ENCODE measurements around the gene NDUFC2.
"Not testable (repeated sequence)": the region's sequence is repeated elsewhere in the genome, so short reads cannot be mapped to it uniquely, and the experiment has no call there.

The NDUFC2 gene

DNA sequence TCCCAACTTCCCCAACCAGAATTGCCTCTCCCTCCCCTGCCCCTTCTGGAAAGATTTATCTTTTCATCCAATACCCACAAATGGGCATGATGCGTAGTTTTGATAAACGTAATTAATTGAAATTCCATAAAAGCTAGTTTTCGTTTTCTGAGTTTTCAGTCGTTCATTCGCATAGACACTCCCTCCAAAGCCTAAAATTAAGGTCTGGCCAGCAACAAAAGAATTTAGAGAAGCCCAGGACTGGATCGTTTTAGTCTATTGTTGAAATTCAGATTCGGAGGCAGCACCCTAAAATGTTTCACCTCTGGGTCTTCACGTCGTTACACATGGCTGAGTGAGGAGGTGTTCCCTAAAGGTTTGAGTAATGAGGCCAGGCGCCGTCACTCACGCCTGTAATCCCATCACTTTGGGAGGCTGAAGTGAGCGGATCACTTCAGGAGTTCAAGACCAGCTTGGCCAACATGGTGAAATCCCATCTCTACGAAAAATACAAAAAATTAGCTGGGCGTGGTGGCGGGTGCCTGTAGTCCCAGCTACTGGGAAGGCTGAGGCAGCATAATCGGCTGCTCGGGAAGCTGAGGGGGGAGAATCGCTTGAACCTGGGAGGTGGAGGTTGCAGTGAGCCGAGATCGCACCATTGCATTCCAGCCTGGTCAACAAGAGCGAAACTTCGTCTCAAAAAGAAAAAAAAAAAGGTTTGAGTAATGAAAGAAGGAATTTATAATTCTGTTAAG is 589 bp upstream of the NDUFC2 start:
- no peak for DNase-seq (ENCODE audit: low read depth)

DNA sequence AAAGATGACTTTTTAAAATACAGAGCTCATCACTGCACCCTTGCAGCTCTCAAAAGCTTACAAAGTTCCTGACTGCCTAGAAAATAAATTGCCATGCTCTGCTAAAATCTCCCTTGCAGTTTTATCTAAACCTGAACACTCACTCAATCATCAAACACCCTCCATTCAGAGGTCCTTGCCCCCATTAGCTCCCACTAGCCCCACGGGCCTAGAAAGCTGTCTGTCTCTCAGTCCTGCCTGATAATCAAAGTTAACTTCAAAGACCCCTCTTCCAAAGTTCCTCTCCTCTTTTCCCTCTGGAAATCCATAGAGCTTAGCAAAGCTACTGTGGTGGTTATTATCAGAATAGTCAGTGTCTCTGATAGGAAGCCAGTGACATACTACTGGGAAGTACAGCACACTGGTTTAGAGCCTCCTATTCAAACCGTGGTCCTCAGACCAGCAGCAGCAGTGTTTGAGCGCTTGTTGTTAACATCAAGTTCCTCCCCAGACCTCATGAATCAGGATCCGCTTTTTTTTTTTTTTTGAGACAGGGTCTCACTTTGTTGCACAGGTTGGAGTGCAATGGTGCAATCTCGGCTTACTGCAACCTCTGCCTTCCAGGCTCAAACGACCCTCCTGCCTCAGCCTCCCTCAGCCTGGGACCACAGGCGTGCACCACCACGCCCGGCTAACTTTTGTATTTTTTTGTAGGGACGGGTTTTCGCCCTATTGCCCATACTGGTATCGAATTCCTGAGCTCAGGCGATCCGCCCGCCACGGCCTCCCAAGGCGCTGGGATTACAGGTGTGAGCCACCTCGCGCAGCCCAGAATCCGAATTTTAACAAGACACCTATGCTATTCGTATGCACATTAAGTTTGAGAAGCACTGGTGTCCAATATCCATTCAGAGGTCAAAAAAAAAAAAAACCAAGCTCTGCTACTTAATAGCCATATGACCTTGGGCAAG is 1.2 kb downstream of the NDUFC2 start:
- DNase-seq (ENCODE audit: low read depth), result no peak

DNA sequence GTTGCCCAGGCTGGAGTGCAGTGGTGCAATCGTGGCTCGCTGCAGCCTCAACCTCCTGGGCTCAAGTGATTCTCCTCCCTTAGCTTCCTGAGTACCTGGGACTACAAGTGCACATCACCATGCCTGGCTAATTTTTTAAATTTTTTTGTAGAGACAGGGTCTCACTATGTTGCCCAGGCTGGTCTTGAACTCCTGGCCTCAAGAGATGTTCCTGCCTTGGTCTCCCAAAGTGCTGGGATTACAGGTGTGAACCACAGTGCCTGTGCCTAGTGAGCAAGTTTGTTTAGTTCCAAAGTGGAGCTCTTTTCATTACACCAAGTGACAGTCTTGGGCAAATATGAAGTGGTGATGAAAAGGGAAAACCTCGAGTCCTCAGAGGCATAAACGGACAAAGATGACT is 2.1 kb downstream of the NDUFC2 start:
- DNase-seq (ENCODE audit: low read depth), result not testable (repeated sequence)

DNA sequence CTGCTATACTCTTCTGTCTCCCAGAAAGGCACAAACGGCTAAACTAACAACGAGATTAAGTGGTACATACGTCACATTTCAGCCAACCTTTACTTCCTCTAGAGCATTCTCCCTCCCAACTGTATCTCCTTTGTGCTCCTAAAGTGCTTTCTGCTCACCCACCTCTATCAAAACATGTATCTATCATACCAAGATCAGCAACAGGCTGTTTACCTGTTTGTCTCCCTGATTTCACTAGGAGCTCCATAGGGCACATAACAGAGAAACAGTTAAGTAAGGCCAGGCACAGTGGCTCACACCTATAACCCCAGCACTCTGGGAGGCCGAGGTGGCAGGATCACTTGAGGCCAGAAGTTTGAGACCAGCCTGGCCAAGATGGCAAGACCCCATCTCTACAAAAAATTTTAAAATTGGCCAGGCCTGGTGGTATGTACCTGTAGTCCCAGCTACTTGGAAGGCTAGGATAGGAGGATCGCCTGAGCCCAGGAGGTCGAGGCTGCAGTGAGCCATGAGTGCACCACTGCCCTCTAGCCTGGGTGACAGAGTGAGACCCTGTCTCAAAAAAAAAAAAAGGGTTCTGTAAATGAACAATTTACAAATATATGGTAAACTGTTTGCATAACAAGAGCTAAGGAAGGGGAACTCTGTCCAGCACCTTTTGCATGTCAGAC is 2.8 kb downstream of the NDUFC2 start:
- DNase-seq (ENCODE audit: low read depth), result no peak

DNA sequence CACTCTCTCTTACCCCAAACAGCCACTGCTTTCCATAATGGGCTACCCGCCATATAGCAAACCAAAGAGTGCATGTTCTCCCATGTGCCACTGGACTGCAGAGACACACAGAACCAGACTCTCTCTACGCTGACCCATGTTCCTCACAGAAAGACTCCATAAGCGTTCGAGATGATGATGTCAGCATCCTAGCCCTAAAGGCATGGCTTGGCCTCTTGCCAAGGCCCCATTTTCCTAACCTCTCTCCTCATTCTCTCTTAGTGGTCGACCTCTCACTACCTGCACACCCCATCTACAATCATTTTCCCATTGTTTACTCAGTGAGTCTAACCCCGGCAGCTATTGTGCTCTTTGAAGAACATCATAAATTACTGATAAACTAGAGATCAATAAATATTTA is 4.9 kb downstream of the NDUFC2 start:
- DNase-seq (ENCODE audit: low read depth), result no peak

DNA sequence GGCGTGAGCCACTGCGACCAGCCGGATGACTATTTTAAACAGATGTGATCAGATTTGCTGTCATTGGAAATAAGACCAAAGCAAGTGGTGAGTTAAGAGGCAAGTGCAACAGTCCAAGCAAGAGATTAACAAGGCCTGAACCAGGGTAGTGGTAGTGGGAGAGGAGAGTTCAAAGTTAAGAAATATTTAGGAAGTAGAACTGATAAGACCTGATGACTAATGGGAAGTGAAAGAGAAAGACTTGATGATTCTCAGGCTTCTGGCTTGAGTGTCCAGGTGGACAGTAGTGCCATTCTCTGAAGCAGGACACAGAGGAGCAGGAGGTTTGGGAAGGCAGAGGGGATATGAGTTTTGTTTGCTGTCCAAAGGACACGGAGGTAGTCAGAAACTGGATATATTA is 7.2 kb downstream of the NDUFC2 start:
- no peak for DNase-seq (ENCODE audit: low read depth)

DNA sequence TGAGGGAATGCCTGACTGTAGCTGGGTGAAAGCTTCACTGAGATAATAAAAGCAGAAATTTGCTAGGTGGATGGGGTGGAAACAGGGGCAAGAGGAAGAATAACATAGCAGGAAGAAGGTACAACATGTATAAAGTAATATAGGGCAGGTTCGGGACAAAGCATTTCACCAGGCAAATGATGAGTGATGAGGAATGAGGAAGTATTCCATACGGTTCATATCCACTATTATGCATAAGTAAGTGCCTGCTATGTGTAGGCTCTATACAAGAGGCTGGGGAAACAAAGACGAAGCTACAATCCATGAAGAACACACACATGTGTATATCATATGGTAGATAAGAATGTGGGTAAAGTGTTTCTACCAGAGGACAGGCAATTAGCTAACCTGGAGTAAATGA is 7.9 kb downstream of the NDUFC2 start:
- no peak for DNase-seq (ENCODE audit: low read depth)

DNA sequence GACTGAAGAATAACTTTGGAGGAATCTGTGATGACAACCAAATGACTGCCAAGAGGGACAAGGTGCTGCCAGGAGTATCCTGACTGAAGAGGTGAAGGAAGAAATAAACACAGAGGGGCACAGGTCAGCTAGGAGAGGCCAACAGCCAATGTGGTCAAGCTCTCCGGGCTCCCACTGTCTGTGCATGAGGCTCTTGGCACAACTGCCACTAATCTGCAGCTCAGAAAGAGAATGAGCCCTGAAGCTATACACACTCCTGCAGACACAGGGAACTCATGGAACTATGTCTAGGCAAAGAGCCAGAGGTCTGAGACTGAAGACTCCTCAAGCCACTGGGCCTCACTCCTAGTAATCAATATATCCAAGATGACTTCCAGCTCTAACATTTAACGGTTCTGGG is 9.0 kb downstream of the NDUFC2 start:
- no peak for DNase-seq (ENCODE audit: low read depth)

DNA sequence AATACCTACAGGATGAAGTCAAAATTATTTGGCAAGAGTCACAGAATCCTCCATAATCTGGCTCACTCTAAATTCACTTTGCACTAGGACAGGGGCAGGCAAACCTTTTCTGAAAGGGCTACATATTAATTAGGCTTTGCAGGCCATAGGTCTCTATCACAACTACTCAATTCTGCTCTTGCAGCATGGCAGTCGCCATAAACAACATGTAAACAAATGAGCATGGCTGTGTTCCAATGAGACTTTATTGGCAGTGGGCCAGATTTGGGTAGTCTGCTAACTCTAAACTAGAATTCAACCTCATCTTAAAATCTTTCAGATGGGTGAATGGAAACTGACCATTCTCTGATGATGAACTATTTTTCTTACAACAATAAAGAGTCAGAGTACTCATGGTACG is 10.2 kb downstream of the NDUFC2 start:
- DNase-seq (ENCODE audit: low read depth), result no peak

DNA sequence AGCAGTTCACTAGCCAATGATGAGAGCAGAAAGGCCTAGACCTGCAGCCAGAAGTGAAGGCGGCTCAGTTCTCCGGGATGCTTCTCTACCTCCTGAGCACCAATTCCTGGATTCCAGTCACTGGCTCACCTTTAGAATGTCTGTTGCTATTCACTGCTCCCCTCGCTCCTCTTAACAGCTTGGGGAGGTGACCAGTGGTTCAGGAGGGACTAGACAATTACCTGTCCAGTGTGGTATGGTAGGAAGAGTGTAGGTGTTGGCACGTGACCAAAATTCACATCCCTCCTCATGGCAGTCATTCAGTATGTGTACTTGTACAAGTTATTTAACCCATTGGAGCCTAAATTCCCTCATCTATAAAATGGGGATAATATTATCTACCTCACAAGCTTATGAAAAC is 12.0 kb downstream of the NDUFC2 start:
- no peak for DNase-seq (ENCODE audit: low read depth)

DNA sequence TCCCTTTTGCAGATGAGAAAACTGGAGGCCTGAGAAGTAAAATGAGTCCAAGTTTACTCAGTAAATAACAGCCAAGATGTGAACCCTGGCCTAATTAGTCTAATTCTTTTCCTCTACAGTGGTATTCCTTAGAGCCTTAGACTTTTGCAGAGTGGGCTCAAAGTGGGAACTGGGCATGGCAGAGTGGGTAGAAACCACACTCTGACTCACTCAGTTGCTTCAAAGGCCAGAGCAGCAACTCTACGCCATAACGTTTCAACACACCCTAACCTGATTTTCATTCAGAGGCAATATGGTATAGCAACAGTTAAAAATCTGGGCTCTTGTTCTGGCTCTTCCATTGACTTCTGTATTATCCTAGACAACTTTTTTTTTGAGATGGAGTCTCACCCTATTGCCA is 13.2 kb downstream of the NDUFC2 start:
- DNase-seq (ENCODE audit: low read depth), result no peak

DNA sequence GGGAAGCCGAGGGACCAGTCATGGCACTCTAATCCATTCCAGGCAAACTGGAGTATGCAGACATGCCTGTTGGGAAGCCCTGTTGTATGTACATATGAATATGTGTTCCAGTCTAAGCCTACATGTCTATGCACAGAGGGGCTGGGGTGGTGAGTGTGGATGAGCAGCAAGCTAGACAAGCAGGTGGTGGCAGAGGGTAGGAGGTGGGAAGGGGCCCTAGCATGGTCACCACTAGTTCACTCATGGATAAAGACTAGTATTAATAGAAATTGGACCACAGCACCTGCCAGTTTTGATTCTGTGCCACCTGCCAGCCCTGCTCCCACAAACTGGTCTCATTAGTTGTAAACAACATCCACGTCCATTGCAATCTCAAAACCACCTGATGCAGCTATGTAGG is 14.5 kb downstream of the NDUFC2 start:
- no peak for DNase-seq (ENCODE audit: low read depth)

DNA sequence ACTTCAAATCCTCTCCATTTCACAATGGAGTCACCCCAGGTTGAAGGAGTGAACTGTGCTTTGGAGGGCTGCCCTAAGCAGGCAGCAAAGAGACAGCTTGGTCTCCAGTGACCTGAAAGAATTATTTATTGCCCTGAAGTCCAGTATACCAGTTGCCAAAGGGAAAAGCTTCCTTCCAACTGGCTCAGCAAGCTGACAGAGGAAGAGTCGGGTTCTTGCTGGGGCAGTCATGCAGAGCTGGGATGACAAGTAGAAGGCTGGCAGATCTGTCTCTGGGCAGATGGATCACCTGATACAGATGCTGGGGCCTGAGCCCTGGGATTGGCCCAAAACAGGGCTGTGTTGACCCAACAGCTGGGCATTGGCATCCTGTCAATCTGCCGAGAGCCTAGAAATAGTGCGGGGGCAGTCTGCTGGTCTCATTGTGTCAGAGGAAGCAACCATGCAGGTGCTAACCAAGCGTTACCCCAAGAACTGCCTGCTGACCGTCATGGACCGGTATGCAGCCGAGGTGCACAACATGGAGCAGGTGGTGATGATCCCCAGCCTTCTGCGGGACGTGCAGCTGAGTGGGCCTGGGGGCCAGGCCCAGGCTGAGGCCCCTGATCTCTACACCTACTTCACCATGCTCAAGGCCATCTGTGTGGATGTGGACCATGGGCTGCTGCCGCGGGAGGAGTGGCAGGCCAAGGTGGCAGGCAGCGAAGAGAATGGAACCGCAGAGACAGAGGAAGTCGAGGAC is 16.1 kb downstream of the NDUFC2 start, which contains the start of gene THRSP:
Gene THRSP, plus strand, starts transcription at position 422 of the 742 bp plus-strand sequence. Its CDS starts 21 bp downstream, at position 443.
- no peak for DNase-seq (ENCODE audit: low read depth)

DNA sequence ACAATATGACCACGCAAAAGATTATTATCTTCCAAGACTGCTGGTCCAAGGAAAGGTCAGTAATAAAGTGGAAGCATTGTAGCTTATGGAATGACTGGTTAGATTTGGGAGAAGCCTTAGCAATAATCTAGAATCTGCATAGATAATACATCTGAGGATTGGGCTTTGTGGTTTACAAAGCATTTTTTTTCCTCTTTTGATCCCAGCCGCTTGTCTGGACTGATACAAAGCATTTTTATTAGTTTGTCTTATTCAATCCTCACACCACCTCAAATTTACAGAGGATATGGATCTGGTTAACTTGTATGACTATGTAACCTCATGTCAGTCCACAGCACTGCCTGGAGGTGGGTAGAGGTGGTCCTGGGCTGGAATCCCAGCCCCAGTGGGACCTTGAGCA is 17.0 kb downstream of the NDUFC2 start:
- DNase-seq (ENCODE audit: low read depth), result no peak

DNA sequence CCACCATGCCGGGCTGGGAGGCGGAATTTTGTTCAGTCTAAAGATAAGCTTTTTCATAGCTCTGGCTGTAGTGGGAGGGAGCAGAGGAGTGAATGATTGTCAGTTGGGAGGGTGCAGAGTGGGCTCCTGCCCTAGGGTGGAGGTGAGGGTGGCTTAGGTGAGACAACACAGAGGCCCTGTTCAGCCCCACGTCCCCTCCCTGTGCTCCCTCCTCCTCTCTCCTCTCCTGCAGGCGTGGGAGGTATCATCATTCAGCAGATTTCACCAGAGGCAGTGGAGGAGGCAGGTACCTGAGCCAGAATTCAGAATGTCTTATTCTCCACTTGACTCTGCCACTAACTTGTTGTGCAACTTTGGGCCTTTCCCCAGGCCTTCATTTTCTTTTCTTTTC is 17.7 kb downstream of the NDUFC2 start:
- no peak for DNase-seq (ENCODE audit: low read depth)

DNA sequence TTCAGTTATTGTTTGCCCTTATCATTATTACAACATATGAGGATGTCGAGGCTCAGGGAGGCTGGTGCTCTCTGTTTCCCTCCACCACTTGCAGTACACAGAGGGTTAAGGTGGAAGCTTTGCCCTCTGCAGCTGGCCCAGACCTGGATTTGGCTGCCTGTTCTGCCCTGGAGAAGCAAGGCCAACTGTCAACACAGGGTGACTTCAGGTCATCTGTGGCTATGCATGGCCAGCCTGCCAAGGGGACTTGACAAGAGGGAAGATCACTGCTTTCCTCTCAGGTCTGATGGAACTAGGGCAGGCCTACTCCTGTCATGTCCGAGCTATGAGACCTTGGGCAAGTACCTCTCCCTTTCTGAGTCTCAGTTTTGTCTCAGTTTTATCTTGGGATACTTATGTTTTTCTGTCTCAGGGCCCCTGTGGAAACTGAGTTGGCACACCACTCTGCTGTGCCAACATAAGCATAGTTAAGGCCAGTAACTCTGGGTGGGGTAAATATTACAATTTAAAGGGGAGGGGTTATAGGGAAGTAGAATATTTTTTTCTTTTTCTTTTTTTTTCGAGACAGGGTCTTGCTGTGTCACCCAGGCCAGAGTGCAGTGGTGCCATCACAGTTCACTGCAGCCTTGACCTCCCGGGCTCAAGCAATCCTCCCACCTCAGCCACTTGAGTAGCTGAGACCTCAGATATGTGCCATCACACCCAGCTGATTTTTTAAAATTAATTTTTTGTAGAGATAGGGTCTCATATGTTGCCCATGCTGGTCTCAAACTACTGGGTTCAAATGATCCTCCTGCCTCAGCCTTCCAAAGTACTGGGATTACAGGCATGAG is 18.4 kb downstream of the NDUFC2 start:
- DNase-seq (ENCODE audit: low read depth), result no peak

DNA sequence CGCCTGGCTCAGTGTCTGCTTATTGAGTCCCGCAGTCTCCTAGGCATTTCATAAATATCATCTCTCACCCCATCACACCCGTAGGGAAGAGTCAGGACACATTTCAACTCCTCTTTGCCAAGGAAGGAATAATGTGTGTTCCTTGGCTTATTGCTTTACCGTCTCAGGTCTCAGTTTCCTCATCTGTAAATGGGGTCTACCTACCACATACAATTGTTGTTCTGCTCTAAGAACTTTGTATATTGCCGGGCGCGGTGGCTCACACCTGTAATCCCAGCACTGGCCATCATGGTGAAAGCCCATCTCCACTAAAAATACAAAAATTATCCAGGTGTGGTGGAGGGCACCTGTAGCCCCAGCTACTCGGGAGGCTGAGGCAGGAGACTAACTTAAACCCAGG is 19.1 kb downstream of the NDUFC2 start:
- no peak for DNase-seq (ENCODE audit: low read depth)

DNA sequence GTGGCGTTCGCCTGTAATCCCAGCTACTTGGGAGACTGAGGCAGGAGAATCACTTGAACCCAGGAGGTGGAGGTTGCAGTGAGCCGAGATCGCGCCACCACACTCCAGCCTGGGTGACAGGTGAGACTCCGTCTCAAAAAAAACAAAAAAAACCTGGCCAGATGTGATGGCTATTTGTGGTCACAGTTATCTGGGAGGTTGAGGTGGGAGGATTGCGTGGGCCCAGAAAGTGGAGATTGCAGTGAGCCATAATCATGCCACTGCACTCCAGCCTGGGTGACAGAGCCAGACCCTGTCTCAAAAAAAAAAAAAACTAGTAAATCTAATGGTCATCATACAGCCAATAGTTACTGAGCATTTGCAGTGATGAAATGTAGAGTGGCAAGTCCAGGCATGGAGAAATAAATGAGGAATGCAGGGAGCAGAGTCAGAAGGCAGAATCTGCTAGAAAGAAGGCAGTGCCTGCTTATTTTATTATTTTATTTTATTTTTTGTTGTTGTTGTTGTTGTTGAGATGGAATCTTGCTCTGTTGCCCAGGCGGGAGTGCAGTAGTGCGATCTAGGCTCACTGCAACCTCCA is 19.8 kb downstream of the NDUFC2 start:
- not testable (repeated sequence) for DNase-seq (ENCODE audit: low read depth)

DNA sequence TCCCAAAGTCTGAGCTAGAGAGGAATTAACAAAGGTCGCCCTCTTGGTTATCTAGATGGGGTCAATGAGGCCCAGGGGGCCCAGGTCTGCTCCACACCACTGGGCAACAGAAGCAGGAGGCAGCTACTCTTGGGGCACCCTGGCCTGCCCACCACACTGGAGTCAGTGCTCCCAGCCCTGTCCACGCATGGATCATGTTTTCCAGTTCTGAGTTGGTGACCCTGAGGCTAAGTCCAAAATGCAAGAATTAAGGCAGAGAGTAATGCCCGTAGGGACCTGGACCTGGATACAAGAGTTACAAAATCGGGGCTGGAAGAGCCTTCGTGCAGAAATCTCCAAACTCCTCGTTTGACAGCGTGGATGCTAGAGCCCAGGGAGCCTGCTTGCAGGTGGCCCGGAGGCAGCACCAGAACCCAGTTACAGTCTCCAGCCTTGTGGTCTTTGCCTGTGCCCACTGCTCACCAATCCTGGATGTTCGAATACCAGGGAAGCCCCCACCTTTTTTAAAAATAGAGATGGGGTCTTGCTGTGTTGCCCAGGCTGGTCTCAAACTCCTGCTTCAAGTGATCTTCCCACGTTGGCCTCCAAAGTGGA is 22.1 kb downstream of the NDUFC2 start:
- DNase-seq (ENCODE audit: low read depth), result no peak

DNA sequence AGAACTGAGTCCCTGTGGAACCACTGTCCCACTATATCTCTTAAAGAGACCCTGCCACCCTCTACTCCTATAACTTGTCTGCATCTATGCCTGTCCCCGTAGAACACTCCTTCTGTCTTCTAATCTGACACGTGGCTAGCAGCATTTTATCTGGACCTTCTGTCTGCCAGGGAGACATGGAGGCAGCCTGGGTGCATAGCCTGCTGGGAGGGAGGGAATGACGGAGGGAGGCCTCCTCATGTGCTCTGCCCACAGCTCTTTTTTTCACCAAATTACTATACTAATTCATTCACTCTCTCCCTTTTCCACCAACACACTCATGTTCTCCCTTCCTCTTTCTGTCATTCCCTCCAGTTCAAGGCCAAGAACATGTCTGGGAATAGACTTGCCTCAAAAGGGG is 23.6 kb downstream of the NDUFC2 start:
- no peak for DNase-seq (ENCODE audit: low read depth)
